Skin epidermis (tissue), 12 donors: ENCODE results near the gene DVL3.
"Not testable (repeated sequence)": the region's sequence is repeated elsewhere in the genome, so short reads cannot be mapped to it uniquely, and the experiment has no call there.

Experiments used
- H3K27ac ChIP-seq, 21 experiments: fragments of 200-600 bp; sonication (generic) in 11 of 21; one replicate each; pipeline ENCODE4 v1.5.0; 2020; ENCODE audit warnings: mild to moderate bottlenecking in 3 of 21, inconsistent platforms in 2 of 21, moderate library complexity in 2 of 21
- H3K4me3 ChIP-seq, 7 experiments: fragments of 200-600 bp; sonication (generic) in 2 of 7; one replicate each; pipeline ENCODE4 v1.5.0; 2020; ENCODE audit warnings: inconsistent platforms in 2 of 7, mild to moderate bottlenecking in 2 of 7, moderate library complexity in 1 of 7

DVL3 gene

DNA sequence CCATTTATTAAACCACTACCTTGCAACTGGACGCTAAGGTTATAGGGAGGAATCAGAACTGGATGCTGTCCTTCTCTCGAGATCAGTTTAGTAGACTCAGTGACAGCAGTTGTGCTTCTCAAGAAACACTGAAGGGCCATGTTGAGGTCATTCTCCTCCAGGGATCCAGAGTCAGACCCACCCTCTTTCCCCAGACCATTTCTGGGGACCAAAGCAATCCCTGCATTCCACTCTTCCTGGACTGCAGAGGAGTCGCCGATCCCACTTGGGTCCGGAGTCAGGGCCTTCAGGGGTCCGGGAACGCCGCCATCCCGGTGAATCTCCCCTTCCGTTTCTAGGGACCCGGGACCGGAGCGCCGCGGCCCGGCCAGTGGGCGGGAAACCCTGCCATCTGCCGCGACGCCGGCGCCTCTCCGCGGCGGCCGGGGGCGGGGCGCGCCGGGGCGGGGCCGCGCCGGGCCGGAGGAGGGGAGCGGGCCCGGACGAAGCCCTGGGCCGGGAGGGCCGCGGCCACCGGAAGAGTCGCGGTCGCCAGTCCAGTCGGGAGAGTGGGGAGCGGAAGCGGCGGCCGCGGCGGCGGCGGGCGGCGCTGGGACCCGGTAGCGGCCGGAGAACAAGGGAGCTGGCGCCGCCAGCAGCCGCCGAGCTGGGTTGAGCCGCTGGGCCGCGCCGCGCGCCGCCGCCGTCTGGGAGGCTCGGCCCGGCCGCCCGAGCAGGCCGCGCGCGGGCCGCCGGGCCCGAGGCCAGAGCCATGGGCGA is at the start of gene DVL3:
Gene DVL3, plus strand, starts transcription at position 493 of the 759 bp plus-strand sequence. Its CDS starts 259 bp downstream, at position 752.
- Histone ChIP-seq H3K4me3 (peak within 1 kb of the TSS; percentile 66 to 91 (median 77)), H3K27ac (peak within 1 kb of the TSS; percentile 39 to 94 (median 87))

GRCh38 chr3:184110316-184110725 is 44.9 kb upstream of the DVL3 start:
- no peak overlapping the region for H3K4me3 ChIP-seq

DNA sequence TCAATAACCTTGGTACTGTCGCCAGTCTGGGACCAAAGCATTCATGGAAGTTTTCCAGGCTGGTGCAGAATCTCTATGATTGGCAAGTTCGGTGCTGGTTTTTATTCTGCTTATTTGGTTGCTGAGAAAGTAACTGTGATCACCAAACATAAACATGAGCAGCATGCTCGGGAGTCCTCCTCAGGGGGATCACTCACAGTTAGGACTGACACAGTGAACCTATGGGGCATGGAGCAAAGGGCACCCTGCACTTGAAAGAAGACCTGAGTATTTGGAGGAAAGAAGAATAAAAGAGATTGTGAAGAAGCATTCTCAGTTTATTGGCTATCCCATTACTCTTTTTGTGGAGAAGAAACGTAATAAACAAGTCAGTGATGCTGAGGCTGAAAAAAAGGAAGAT is 39.2 kb upstream of the DVL3 start:
- H3K27ac ChIP-seq = no peak overlapping the region
- no peak overlapping the region for H3K4me3 ChIP-seq

More at GRCh38 chr3:184110316-184110725, 44.9 kb upstream of the DVL3 start:
- H3K27ac ChIP-seq = no peak overlapping the region

DNA sequence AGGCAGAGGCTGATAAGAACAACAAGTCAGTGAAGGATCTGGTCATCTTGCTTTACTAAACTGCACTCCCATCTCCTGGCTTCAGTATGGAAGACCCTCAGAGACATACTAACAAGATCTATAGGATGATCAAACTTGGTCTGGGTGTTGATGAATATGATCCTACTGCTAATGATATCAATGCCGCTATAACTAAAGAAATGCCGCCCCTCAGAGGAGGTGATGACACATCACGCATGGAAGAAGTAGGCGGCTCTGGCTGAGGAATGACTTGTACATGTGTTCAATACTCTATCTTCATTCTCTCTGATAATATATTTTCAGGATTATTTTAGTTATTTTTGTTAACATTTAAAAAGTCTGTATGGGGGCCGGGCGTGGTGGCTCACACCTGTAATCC is 37.5 kb upstream of the DVL3 start:
- Histone ChIP-seq H3K4me3 (no peak overlapping the region), H3K27ac (no peak overlapping the region)

GRCh38 chr3:184121031-184121430 is 34.1 kb upstream of the DVL3 start:
- not testable (repeated sequence) for H3K4me3 ChIP-seq, H3K27ac ChIP-seq

DNA sequence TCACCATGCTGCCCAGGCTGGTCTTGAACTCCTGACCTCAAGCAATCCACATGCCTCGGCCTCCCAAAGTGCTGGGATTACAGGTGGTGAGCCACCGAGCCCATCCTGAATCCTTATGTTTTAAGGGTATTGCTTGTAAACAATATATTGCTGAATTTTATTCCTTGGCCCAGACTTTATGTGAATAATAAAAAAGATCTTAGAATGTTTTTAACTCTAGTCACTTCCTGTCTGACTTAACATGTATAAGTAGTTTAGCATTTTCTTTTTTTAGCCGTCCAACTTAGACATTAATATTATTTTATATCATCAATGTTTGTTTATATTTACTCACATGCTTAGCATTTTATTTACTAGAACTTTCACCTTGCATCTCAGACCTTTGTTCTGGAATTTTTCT is 29.2 kb upstream of the DVL3 start:
- H3K4me3 ChIP-seq = no peak overlapping the region
- no peak overlapping the region for H3K27ac ChIP-seq

DNA sequence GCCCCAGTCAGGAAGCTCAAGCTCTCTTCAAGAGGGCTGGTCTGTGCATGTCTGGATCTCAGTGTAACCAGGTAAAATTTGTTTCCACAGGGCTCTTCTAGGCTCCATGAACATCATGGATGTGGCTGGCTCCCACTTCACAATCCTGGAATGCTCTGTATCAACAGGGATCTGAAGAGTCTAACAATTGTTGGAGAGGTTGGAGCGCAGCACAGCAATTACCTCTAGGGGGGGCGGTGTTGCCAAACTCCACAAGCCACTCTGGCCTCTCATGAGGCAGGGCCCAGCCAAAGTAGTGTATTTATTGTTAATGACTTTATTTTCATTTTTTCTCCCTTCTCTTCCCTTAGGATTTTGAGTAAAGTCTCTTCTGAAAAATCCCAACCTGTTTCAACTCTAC is 26.2 kb upstream of the DVL3 start:
- H3K27ac ChIP-seq = no peak overlapping the region
- no peak overlapping the region for H3K4me3 ChIP-seq

GRCh38 chr3:184132945-184133344 is 22.2 kb upstream of the DVL3 start:
- no peak overlapping the region for H3K4me3 ChIP-seq
- peak overlapping the region in 1 of 21 experiments; percentile 98 for H3K27ac ChIP-seq

DNA sequence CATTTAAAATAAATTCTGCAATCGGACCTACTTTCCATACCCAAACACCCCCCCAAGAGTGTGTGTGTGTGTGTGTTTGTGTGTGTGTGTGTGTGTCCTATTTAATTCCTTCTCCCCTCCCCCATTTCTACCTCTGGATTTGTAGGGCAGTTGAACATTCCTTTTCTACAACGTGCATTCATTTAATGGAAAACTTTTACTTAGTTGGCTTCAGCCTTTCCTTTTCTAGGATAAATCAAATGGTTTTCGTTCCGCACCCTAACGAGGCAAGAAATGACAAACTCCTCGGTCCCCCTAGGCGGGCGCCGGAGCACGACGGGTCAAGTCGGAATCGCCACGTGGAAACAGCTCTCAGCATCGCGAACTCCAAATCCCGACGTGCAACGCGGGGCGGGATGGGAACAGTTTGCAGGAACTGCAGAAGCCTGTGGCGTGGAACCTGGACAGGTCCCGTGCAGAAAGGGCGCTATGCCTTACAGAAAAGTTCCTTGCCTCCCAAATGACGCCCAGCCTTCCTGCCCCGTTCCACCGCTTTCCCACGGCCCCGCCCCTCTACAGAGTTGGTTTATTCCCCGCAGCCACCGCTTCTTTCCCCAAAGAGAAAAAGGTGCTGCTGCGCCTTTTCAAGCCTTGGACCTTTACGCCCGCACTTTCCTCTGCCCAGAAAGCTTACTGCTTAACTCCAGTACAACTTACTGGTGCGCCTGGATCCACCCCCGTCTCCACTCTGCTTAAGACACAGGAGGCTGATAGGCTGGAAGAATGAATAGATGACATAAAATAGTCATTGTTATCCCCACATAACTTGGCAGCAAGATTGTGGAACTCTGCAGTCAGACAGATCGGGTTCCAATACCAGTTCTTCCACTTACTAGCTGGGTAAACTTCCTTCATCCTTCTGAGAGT is 21.1 kb upstream of the DVL3 start:
- H3K4me3 ChIP-seq = peak overlapping the region; percentile 52 to 82 (median 75)
- peak overlapping the region; percentile 45 to 98 (median 91) for H3K27ac ChIP-seq

DNA sequence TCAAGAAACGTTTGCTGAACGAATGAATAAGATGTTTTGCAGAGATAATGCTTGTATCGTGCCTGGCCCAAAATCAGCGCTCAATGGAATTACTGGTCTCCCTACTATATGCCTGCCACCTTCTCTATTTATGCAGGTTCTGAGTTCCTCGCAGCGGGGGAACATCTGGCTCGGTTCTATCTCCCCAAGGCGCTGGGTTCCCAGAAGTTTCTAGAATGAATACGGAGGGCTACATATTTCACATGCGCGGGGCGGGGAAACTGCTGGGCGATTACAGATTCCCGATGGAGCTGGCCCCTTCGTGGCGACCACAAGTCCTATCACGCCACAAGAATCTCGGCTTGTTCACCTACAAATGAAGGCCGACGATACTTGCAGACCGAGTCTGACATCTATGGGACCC is 20.4 kb upstream of the DVL3 start:
- Histone ChIP-seq H3K4me3 (peak overlapping the region; percentile 52 to 82 (median 75)), H3K27ac (peak overlapping the region; percentile 45 to 98 (median 91))

GRCh38 chr3:184135149-184135910 is 19.8 kb upstream of the DVL3 start, which contains the start of gene EIF2B5:
Gene EIF2B5, plus strand, starts transcription at chr3:184135358. Its CDS starts 28 bp downstream, at chr3:184135386.
- Histone ChIP-seq H3K4me3 (peak within 1 kb of the TSS; percentile 52 to 82 (median 75)), H3K27ac (peak within 1 kb of the TSS; percentile 45 to 98 (median 91))

DNA sequence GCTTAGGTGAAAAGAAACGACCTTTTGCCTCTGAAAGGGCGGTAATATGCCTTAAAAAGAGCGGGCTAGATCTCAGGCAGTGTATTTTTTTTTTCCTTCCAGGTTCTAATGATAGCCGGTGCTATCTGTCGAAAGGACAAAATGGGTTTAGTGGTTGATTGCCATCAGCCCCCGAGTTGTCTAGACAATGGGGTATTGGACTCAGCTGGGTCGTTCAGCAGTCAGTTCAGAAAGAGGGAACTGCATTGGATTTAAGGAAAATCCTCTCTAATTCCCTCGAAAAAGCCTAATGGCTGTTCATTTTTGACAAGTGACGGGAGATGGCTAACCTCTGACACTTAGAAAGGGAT is 19.3 kb upstream of the DVL3 start:
- H3K4me3 ChIP-seq = peak overlapping the region; percentile 52 to 82 (median 75)
- H3K27ac ChIP-seq = peak overlapping the region; percentile 45 to 98 (median 91)

GRCh38 chr3:184140436-184140835 is 14.7 kb upstream of the DVL3 start:
- Histone ChIP-seq H3K27ac (no peak overlapping the region), H3K4me3 (no peak overlapping the region)

GRCh38 chr3:184142199-184142598 is 13.0 kb upstream of the DVL3 start:
- no peak overlapping the region for H3K4me3 ChIP-seq

DNA sequence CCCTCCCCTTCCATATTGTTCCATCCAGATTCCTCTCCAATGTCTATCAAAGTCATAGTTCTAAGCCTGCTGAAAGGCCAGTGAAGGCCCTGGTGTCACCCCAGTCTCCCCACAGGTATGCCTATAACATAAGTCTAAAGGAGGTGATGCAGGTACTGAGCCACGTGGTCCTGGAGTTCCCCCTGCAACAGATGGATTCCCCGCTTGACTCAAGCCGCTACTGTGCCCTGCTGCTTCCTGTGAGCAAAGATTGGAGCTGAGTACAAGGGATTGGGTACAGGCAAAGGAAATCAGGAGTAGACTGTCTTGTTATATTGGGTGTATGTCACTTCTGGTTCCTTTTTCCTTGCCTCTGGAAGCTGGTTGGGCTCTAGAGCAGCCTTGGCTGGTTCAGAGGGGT is 11.8 kb upstream of the DVL3 start:
- Histone ChIP-seq H3K4me3 (no peak overlapping the region), H3K27ac (no peak overlapping the region)

More at GRCh38 chr3:184142199-184142598, 13.0 kb upstream of the DVL3 start:
- H3K27ac ChIP-seq = no peak overlapping the region

DNA sequence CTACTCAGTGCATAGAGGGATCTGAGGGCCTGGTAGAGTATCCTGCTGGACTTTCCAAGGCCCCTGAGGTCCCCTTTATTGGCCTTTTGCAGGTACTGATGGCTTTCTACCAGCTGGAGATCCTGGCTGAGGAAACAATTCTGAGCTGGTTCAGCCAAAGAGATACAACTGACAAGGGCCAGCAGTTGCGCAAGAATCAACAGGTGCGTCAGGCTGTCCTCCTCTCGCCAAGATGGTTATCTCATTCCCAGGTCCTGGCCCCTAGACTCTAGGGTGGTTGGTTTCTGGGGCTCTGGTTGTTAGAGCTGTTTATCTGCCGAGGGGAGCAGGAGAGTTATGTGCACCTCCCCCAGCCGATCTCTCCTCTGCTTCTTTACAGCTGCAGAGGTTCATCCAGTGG is 10.7 kb upstream of the DVL3 start:
- H3K27ac ChIP-seq = no peak overlapping the region
- no peak overlapping the region for H3K4me3 ChIP-seq

GRCh38 chr3:184145111-184145524 is 10.1 kb upstream of the DVL3 start:
- Histone ChIP-seq H3K4me3 (no peak overlapping the region), H3K27ac (no peak overlapping the region)

DNA sequence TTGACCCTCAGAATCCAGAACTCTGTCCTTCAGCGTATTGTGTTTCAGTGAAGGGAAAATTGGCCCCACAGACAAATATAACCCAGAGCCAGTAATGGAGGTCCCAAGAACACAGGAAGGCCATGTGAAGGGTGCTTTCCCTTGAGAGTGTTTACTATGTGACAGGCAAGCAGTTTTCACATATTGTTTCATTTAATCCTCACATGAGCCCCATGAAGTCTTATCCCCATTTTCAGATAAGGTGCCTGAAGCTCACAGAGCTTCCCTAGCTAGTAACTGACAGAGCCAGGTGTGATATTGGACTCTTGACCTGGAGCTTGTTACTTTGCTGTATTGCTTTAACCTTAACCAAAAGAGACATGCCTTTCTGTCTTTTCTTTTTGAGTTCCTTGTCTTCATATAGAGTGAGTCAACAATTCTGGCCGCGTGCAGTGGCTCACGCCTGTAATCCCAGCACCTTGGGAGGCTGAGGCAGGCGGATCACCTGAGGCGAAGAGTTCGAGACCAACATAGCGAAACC is 9.4 kb upstream of the DVL3 start:
- Histone ChIP-seq H3K27ac (no peak overlapping the region), H3K4me3 (no peak overlapping the region)

GRCh38 chr3:184148076-184148475 is 7.1 kb upstream of the DVL3 start:
- no peak overlapping the region for H3K27ac ChIP-seq
- H3K4me3 ChIP-seq = no peak overlapping the region

GRCh38 chr3:184149123-184149522 is 6.1 kb upstream of the DVL3 start:
- no peak overlapping the region for H3K4me3 ChIP-seq
- H3K27ac ChIP-seq = no peak overlapping the region
